H9 (cell line): Measurements from ENCODE around the gene ZNF618. TPM values are rescaled to one million over a fixed set of nuclear protein-coding genes. Genes with fewer than 3 reads are reported as not detected.

Source experiments
- DNase-seq: peaks from one replicate; pipeline ENCODE4 v3.0.0-alpha.2; 2017
- H2AFZ ChIP-seq: one replicate; pipeline ENCODE4 v1.6.1; 2013; ENCODE audit warnings: mild to moderate bottlenecking, low read length, control low read depth, moderate library complexity
- H2AK5ac ChIP-seq: 2 replicates; pipeline ENCODE4 v1.6.1; 2013; ENCODE audit warnings: low read length, control low read depth, mixed read lengths; ENCODE audit not compliant: insufficient read length
- H2BK120ac ChIP-seq: one replicate; pipeline ENCODE4 v1.6.1; 2013; ENCODE audit warnings: low read depth, mild to moderate bottlenecking, low read length, control low read depth, inconsistent platforms; ENCODE audit not compliant: poor library complexity, severe bottlenecking
- H2BK12ac ChIP-seq: 2 replicates; pipeline ENCODE4 v1.6.1; 2013; ENCODE audit warnings: low read length, control low read depth, mixed read lengths, low read depth; ENCODE audit not compliant: insufficient read length
- H2BK15ac ChIP-seq: 2 replicates; pipeline ENCODE4 v1.6.1; 2013; ENCODE audit warnings: low read depth, low read length, control low read depth
- H2BK20ac ChIP-seq: one replicate; pipeline ENCODE4 v1.6.1; 2013; ENCODE audit warnings: low read depth, mild to moderate bottlenecking, low read length, control low read depth, inconsistent platforms; ENCODE audit not compliant: poor library complexity, severe bottlenecking
- H2BK5ac ChIP-seq: 2 replicates; pipeline ENCODE4 v1.6.1; 2013; ENCODE audit warnings: low read length, control low read depth, mixed read lengths; ENCODE audit not compliant: insufficient read length
- H3K14ac ChIP-seq: 2 replicates; pipeline ENCODE4 v1.6.1; 2013; ENCODE audit warnings: low read length, control low read depth; ENCODE audit not compliant: insufficient read depth
- H3K18ac ChIP-seq: 2 replicates; pipeline ENCODE4 v1.6.1; 2013; ENCODE audit warnings: low read depth, mild to moderate bottlenecking, mixed read lengths, low read length, control low read depth; ENCODE audit not compliant: insufficient read length
- H3K23ac ChIP-seq: 2 replicates; pipeline ENCODE4 v1.6.1; 2013; ENCODE audit warnings: low read length, control low read depth, mixed read lengths, low read depth; ENCODE audit not compliant: insufficient read length
- H3K23me2 ChIP-seq: 2 replicates; pipeline ENCODE4 v1.6.1; 2013; ENCODE audit warnings: low read depth, mild to moderate bottlenecking, mixed read lengths, low read length, control low read depth; ENCODE audit not compliant: insufficient read length, poor library complexity, severe bottlenecking
- H3K27ac ChIP-seq: 2 replicates; pipeline ENCODE4 v1.5.1; 2013; ENCODE audit warnings: low read length, control low read depth, mixed read lengths, low read depth; ENCODE audit not compliant: insufficient read length
- H3K27me3 ChIP-seq: 2 replicates; pipeline ENCODE4 v1.6.1; 2013; ENCODE audit warnings: low read length, control low read depth, inconsistent platforms; ENCODE audit not compliant: insufficient read depth
- H3K4ac ChIP-seq: 2 replicates; pipeline ENCODE4 v1.6.1; 2013; ENCODE audit warnings: low read depth, mild to moderate bottlenecking, control low read depth, inconsistent platforms, low read length, moderate library complexity
- H3K4me1 ChIP-seq: 2 replicates; pipeline ENCODE4 v1.6.1; 2013; ENCODE audit warnings: low read length, control low read depth, inconsistent platforms; ENCODE audit not compliant: insufficient read depth
- H3K4me2 ChIP-seq: 2 replicates; pipeline ENCODE4 v1.6.1; 2013; ENCODE audit warnings: low read length, control low read depth, mixed read lengths; ENCODE audit not compliant: insufficient read length, insufficient read depth
- H3K56ac ChIP-seq: 2 replicates; pipeline ENCODE4 v1.6.1; 2013; ENCODE audit warnings: low read depth, mild to moderate bottlenecking, mixed read lengths, low read length, control low read depth; ENCODE audit not compliant: insufficient read length
- H3K79me1 ChIP-seq: 2 replicates; pipeline ENCODE4 v1.6.1; 2013; ENCODE audit warnings: low read depth, mild to moderate bottlenecking, moderate library complexity, low read length, control low read depth, inconsistent platforms; ENCODE audit not compliant: insufficient read depth, poor library complexity, severe bottlenecking
- H3K79me2 ChIP-seq: 2 replicates; pipeline ENCODE4 v1.6.1; 2013; ENCODE audit warnings: low read length, control low read depth, inconsistent platforms; ENCODE audit not compliant: insufficient read depth
- H3K9ac ChIP-seq: 2 replicates; pipeline ENCODE4 v1.6.1; 2013; ENCODE audit warnings: low read length, control low read depth, mixed read lengths; ENCODE audit not compliant: insufficient read length; ENCODE audit errors: extremely low read depth
- H3K9me3 ChIP-seq: one replicate; pipeline ENCODE4 v1.6.1; 2013; ENCODE audit warnings: low read depth, low read length, inconsistent platforms; ENCODE audit not compliant: control insufficient read depth
- H3T11ph ChIP-seq: one replicate; pipeline ENCODE4 v1.6.1; 2013; ENCODE audit warnings: mild to moderate bottlenecking, low read length, control low read depth, inconsistent platforms
- H4K20me1 ChIP-seq: one replicate; pipeline ENCODE4 v1.6.1; 2013; ENCODE audit not compliant: control insufficient read depth, insufficient read length, insufficient read depth
- H4K5ac ChIP-seq: 2 replicates; pipeline ENCODE4 v1.6.1; 2013; ENCODE audit warnings: low read depth, mild to moderate bottlenecking, mixed read lengths, low read length, control low read depth; ENCODE audit not compliant: insufficient read length
- H4K8ac ChIP-seq: replicated peaks from 2 replicates; pipeline ENCODE4 v1.6.1; 2013; ENCODE audit warnings: low read length, control low read depth, mixed read lengths, low read depth; ENCODE audit not compliant: insufficient read length
- H4K91ac ChIP-seq: 2 replicates; pipeline ENCODE4 v1.6.1; 2013; ENCODE audit warnings: low read depth, mild to moderate bottlenecking, moderate library complexity, mixed read lengths, low read length, control low read depth; ENCODE audit not compliant: insufficient read length
- H3K27ac Mint-ChIP-seq, 3 experiments: 2 replicates in 2 of 3; 3 replicates in 1 of 3; pipeline ENCODE4 v1.8.0; 2020 to 2021; ENCODE audit warnings: mixed read lengths in 3 of 3, mild to moderate bottlenecking in 1 of 3, moderate library complexity in 1 of 3
- H3K27me3 Mint-ChIP-seq: 2 replicates; pipeline ENCODE4 v1.8.0; 2021; ENCODE audit warnings: low read depth, mild to moderate bottlenecking, moderate library complexity, mixed read lengths
- H3K36me3 Mint-ChIP-seq, 3 experiments: 2 replicates in 2 of 3; 3 replicates in 1 of 3; pipeline ENCODE4 v1.8.0; 2020 to 2021; ENCODE audit warnings: low read depth in 3 of 3, mixed read lengths in 3 of 3; ENCODE audit not compliant: insufficient read depth in 1 of 3
- H3K4me1 Mint-ChIP-seq, 2 experiments: 2 replicates each; pipeline ENCODE4 v1.8.0; 2020; ENCODE audit warnings: mixed read lengths in 2 of 2
- H3K4me3 Mint-ChIP-seq, 2 experiments: 2 replicates in 1 of 2; 3 replicates in 1 of 2; pipeline ENCODE4 v1.8.0; 2020 to 2021; ENCODE audit warnings: mild to moderate bottlenecking in 2 of 2, mixed read lengths in 2 of 2, moderate library complexity in 1 of 2
- H3K9me3 Mint-ChIP-seq, 2 experiments: 2 replicates in 1 of 2; 3 replicates in 1 of 2; pipeline ENCODE4 v1.8.0; 2020; ENCODE audit warnings: mild to moderate bottlenecking in 2 of 2, mixed read lengths in 2 of 2, moderate library complexity in 1 of 2
- WGBS: extraction: QIAGEN DNeasy Blood & Tissue Kit; methylation state at CpG from one replicate; pipeline ENCODE4 v1.1.7; 2013; ENCODE audit warnings: missing lambda C conversion rate, low lambda C conversion rate, mixed read lengths; ENCODE audit not compliant: insufficient read length; ENCODE audit errors: extremely low coverage; 5-methylcytosine and 5-hydroxymethylcytosine counted together
- total RNA-seq: library from RNA; stranded (reverse); gene quantifications from 2 replicates; pipeline ENCODE4 v1.2.1, GENCODE V29; 2021
- TF ChIP-seq, protein P1 (sequence below): fragments of 200-600 bp; sonication (generic); conservative IDR thresholded peaks from 3 replicates; pipeline ENCODE4 v1.8.0; 2021; ENCODE audit warnings: antibody characterized with exemption, mild to moderate bottlenecking

Gene ZNF618
- total RNA-seq, 1 experiment from 2014 or later = 13.6 TPM

DNA sequence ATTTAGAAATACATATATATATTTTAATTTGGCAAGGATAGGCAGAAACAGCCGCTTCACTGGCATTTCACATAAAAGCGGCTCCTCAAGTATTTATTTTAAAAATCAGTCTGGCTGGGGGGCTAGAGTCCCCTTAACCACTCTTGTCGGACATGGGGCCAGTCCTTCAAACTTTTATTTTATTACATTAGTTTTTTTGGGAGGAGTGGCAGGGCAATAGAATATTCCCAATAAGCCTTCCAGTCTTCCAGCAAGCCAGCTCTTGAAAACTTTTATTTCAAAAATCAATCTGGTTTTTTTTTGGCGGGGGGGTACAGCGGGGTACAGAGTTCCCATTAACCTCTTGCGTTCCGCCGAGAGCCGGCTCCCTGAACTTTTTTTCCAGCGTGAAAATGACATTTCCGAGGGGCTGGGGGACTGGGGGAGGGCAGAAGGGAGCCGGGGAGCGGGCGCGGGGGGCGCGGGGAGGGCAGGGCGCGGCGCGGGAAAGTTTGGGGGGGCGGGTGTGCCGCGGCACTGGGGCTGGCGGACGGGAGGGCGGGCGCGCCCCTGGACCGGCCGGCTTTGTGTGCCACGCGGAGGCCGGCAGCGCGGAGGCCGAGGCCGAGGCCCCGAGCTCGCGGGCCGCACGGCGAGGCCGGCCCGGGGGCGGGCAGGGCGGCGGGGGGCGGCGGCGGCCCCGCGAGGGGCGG is 504 bp upstream of the ZNF618 start:
- no CpG with 5 or more reads among the region's 55 CpGs for WGBS
- no peak overlapping the region for H2AK5ac ChIP-seq
- no peak overlapping the region for H2BK120ac ChIP-seq
- no peak overlapping the region for H3K56ac ChIP-seq
- H2BK5ac ChIP-seq = no peak overlapping the region
- no peaks in the 10 kb centered on the region for H3K79me1 ChIP-seq
- H3K4me3 Mint-ChIP-seq = peak overlapping the region; percentile 56 to 75
- peaks cover 3% of the 10 kb centered on the region; the same call in 1 of the 2 replicates for H3K79me2 ChIP-seq
- H3K4ac ChIP-seq = no peak overlapping the region
- H3K27me3 Mint-ChIP-seq = peaks cover 34% of the 10 kb centered on the region
- peak overlapping the region; percentile 9 for H3K4me2 ChIP-seq
- no peak overlapping the region for H3K9ac ChIP-seq
- H3T11ph ChIP-seq = no peak overlapping the region
- no peak overlapping the region for H4K91ac ChIP-seq
- no peak overlapping the region for H3K27ac Mint-ChIP-seq
- no peaks in the 10 kb centered on the region for H3K23me2 ChIP-seq
- no peaks in the 10 kb centered on the region for H4K20me1 ChIP-seq
- H3K4me1 ChIP-seq = peaks cover 8% of the 10 kb centered on the region; the same call in 1 of the 2 replicates
- no peak overlapping the region for H3K18ac ChIP-seq
- H2BK15ac ChIP-seq = no peak overlapping the region
- H3K27me3 ChIP-seq = no peaks in the 10 kb centered on the region; the same call in 1 of the 2 replicates
- H3K9me3 Mint-ChIP-seq = peaks cover 3% of the 10 kb centered on the region in 2 experiments; a peak in 2 of 5 replicates
- no peak overlapping the region for H2BK12ac ChIP-seq
- no peaks in the 10 kb centered on the region for H3K9me3 ChIP-seq
- peak overlapping the region; percentile 14 for H2AFZ ChIP-seq
- peaks cover 0 to 1% (median 0%) of the 10 kb centered on the region in 3 experiments; a peak in 2 of 7 replicates for H3K36me3 Mint-ChIP-seq
- no peak overlapping the region for H4K5ac ChIP-seq
- DNase-seq = no peak
- no peak overlapping the region for H2BK20ac ChIP-seq
- H3K27ac ChIP-seq = no peak overlapping the region
- no peak overlapping the region for H3K23ac ChIP-seq
- TF ChIP-seq, protein P1, sequence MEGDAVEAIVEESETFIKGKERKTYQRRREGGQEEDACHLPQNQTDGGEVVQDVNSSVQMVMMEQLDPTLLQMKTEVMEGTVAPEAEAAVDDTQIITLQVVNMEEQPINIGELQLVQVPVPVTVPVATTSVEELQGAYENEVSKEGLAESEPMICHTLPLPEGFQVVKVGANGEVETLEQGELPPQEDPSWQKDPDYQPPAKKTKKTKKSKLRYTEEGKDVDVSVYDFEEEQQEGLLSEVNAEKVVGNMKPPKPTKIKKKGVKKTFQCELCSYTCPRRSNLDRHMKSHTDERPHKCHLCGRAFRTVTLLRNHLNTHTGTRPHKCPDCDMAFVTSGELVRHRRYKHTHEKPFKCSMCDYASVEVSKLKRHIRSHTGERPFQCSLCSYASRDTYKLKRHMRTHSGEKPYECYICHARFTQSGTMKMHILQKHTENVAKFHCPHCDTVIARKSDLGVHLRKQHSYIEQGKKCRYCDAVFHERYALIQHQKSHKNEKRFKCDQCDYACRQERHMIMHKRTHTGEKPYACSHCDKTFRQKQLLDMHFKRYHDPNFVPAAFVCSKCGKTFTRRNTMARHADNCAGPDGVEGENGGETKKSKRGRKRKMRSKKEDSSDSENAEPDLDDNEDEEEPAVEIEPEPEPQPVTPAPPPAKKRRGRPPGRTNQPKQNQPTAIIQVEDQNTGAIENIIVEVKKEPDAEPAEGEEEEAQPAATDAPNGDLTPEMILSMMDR = no peak
- H3K14ac ChIP-seq = no peak overlapping the region; the same call in 1 of the 2 replicates
- no peak overlapping the region for H4K8ac ChIP-seq
- peaks cover 22 to 43% of the 10 kb centered on the region in 2 experiments for H3K4me1 Mint-ChIP-seq
